GM21717 (cell line): ENCODE measurements around the gene RIMKLA.
A peak's percentile ranks its signal among the peaks of the same experiment; 100 is the strongest.

Experiments used
- ATAC-seq: cut with Tn5 transposase; IDR thresholded peaks from one replicate; pipeline ENCODE4 v1.9.1; 2021; ENCODE audit warnings: mild to moderate bottlenecking, moderate library complexity; ENCODE audit not compliant: unreplicated experiment

The RIMKLA gene, protein sequence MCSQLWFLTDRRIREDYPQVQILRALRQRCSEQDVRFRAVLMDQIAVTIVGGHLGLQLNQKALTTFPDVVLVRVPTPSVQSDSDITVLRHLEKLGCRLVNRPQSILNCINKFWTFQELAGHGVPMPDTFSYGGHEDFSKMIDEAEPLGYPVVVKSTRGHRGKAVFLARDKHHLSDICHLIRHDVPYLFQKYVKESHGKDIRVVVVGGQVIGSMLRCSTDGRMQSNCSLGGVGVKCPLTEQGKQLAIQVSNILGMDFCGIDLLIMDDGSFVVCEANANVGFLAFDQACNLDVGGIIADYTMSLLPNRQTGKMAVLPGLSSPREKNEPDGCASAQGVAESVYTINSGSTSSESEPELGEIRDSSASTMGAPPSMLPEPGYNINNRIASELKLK

DNA sequence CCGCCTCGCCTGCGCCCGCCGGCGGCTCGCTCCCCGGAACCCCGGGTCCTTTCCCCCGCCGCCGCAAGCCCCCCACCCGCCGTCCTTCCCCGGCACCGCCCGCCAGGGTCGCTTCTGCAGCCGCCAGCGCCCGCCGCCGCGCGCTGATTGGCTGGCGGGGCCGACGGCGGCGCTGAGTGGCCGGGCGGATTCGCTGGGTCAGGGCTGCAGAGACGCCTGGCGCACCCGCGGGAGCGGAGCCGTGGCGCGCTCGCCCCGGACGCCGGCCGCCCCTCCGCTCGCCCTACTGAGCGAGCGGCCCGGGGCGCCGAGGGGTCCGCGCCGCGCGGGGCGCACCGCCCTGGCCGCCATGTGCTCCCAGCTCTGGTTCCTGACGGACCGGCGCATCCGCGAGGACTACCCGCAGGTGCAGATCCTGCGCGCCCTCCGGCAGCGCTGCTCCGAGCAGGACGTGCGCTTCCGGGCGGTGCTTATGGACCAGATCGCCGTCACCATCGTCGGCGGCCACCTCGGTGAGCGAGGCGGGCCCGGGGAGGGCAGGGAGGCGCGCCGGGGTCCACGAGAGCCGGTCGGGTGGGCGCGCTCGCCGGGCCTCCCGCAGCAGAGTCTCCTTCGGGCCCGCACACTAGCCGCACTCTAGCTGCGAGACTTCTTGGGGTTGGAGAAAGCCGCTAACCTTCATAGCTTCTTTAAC lies at the start of gene RIMKLA:
Gene RIMKLA, plus strand, starts transcription at position 207 of the 694 bp plus-strand sequence. Its CDS starts 143 bp downstream, at position 350.
- ATAC-seq = peak; percentile 91

DNA sequence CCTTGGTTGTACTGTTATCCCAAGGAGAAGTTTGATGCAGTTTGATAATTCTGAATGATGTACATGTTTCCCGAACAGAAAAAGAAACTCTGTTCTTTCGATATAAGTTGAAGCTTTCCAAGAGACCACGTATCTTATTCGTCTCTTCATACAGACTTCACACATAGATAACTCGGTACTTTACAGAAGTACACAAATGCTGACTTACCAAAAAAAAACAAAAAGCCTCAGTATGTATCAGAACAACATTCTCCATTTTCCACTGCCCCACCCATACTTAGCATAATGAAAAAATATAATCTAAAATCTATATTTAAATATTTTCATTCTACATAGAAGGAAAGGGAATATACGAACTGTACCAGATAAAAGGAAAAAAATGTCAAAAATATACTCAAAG lies 47.7 kb upstream of the RIMKLA start:
- no peak for ATAC-seq

DNA sequence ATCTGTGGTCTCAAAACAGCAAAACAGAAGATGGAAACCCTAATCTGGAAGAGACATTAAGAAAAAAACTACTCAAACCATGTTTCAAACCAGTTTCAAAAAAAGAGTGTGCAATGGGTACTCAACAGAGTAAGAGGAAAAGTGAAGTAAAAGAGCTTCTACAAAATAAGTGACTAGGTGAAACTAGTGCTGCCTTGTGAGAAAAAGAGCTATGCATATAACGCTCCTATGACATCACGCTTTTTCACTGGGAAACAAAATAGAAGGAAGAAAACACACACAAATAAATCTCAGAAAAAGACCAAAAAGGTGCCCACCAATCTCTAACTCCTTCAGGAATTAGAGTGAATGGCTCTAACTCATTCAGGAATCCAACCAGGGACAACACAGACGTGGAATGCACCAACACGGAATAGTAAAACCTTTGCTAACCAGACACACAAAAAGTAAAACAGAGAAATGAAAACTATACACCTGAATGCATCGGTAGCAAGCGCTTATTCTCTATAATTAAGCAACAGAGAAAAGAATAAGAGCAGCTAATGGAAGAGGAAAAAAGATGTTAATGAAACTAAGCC lies 46.8 kb upstream of the RIMKLA start:
- no peak for ATAC-seq

DNA sequence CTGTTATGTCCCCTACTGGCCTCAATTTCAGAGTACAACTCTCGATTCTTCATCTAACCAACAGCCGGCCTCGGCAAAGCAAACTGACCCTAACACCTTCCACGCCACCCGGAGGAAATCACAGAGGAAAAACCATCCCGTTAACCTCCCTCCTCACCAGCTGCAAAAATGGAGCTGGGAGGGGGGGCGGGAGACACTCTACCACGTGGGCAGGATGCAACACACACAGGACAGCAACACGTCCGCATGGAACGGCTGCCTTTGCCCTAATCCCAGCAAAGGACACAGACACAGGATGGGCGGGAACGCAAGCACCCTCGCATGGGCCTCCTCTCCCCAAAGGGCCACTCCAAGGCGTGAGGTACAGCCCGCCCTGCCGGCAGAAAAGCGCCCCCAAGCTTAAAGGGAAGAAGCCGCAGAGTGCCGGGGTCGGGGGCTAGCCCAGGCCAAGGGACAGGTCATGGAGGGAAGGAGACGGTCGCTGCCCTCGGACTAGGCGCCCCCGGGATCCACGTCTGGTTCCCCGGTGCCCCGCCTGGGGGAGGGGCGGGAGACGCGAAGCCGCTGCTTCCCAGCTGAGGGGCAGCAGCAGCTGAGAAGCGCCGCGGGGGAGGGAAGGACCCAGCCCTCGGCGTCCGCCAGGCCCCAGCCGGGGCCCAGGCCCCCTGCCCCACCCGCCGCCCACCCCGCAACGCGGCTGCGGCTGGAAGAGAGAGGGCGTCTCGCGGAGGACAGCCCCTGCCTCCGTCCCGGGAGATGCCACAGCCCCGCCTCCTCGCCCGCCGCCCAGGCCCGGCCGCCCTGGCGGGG lies 46.1 kb upstream of the RIMKLA start:
- ATAC-seq = peak; percentile 41

DNA sequence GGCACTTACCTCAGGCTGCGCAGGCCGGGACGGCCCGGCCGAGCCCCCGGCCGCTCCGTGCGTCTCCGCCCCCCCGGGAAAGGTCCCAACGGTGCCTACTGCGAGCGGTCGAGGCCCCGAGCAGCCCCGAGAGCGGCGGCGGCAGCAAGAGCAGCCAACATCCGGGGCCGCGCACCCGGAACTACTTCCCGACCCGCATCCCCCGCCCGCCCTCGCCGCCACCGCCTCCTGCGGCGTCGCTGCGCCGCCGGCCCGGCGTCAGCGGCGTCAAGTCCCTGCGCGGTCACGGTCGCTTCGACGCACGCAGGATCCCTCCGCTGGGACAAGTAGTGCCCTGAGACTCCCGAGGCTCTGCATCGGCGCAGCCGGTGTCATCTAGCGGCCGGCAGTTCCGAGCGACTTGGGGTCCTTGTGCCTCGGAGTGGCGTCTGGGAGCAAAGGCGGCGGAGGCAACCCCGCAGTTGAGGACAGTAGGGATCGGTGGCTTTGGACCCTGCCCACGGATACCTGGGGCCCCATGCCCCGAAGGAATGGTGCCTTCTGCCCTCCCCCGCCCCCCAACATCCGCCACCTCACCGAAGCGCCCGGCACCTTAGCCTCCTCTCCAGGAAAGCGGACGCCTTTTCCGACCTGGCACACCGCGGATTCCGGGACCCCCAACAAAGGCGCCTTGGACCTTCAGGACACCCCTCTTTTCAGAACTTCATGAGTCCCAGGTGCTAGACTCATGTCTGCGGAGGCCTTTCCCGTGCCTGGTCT lies 45.4 kb upstream of the RIMKLA start, which contains the start of gene FOXJ3:
Gene FOXJ3, minus strand, starts transcription at position 186 of the 759 bp plus-strand sequence. CDS start 24,142 bp downstream, outside the sequence.
- ATAC-seq = peak; percentile 67

DNA sequence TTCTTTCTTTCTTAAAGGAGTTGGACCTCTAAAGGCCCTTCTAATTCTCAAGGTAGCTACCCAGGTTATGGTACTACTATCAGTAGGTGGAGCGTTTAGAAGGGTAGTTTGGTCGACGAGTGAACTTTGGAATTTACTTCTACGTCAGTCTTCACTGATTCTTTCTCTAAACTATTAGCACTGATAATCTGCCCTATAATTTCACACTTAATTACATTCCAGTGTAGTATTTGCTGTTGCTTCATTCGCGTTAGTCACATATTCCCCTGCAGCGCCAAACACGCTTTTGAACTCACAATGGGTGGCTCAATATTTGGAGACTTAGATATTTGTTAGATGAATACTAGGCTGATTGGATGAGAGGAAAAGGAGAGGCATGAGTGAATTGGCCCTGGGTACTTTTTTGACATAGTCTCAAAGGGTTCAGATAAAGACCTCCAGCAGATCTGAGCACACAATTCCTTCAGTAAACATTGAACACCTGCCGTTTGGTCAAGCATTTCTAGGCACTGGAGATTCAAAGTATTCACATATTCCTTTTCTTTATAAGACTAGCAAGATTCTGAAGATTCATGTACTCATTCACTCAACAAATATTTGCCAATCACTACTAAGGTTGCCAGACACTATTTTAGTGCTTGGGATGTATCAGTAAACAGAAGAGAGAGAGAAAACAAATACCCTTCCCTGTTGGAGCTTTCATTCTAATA lies 44.6 kb upstream of the RIMKLA start:
- no peak for ATAC-seq

DNA sequence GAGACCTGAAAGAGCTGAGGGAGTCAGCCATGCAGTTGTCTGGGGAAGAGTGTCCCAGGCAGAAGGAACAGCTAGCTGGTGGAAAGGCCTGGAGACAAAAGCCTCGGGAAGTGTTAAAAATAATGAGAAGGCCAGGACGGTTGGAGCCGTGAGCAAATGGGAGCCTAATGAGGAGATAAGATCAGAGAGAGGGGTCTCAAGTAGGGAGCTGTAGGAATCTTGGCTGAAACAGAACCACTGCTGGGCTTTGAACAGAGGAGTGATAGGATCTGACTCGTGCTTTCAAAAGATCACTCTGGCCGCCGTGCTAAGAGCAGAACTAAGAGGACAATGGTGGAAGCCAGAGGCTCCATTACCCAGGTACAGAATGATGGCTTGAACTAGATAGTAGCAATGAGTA lies 43.6 kb upstream of the RIMKLA start:
- no peak for ATAC-seq

DNA sequence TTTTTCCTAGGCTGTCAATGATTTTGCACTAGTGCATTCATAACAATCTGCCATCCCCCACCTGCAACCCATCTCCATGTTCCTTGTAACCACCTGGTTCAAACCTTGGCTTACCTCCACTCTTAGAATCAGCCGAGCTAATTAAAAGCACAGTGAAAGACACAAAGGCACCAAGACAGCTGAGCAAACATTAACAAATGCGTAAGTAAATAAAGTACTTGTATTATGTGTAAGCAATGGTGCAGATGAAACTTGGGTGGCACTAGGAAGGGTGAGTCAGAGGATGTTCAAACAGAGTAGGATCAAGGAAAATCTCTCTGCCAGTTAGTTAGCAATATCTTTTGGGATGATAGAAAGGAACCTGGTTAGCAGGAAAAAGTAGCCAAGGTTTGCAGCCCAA lies 40.5 kb upstream of the RIMKLA start:
- ATAC-seq = no peak

DNA sequence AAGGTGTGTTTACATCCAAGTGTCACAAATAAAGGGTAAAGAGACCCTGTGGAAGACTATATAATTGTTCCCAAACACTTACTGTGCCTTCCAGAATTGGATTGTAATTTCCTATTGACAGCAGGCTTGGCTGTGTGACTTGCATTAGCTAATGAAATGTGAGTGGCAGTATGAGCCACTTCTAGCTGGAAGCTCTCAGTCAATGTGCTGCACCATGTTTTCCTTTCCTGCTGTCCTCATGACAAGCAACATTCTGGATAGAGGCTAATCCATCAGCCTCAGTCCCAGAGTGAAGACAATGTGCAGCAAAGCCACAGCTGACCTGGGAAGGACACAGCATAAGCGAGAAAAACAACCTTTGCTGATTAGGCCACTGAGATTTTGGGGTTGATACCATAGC lies 39.7 kb upstream of the RIMKLA start:
- no peak for ATAC-seq

DNA sequence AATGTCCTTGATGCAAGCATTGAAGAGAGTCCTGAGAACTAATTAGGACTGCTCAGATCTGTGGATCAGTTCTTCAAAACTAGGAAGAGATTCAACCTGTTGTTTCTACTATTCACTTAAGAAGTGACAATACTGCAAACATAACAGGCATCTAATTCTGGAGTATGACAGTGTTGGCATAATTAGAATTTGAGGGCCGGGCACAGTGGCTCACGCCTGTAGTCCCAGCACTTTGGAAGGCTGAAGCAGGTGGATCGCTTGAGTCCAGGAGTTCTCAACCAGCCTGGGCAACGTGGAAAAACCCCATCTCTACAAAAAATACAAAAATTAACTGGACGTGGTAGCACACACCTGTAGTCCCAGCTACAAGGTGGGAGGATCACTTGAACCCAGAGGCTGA lies 37.5 kb upstream of the RIMKLA start:
- ATAC-seq = no peak

DNA sequence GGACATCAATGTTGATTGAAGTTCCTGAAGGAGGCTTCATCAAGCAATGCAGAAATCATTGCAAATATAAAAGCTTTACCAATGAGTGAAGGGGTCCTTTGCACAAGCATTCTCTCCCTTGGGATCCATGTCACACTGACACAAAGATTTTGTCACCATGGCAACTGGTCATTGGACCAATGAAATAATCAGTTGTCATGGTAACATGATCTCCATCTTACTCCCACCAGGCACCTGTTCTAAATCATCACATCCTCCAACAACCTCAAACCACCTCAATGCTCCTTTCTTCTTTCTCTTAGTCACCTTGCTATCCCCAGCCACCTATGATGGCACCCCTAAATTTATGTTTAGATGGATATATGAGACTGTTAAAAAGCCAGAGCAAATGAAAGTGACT lies 32.1 kb upstream of the RIMKLA start:
- ATAC-seq = no peak

DNA sequence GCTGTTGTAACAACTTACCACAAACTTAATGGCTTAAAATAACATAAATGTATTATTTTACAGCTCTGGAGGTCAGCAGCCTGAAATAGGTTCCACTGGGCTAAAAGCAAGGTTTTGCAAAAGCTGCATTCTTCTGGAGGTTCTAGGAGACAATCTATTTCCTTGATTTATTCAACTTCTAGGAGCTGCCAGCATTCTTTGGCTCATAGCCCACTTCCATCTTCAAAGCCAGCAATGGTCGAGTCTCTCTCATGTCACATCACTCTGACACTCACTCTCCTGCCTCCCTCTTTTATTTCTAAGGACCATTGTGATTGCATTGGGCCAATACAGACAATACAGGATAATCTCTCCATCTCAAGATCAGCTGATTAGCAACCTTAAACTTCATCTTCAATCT lies 30.5 kb upstream of the RIMKLA start:
- ATAC-seq = no peak

DNA sequence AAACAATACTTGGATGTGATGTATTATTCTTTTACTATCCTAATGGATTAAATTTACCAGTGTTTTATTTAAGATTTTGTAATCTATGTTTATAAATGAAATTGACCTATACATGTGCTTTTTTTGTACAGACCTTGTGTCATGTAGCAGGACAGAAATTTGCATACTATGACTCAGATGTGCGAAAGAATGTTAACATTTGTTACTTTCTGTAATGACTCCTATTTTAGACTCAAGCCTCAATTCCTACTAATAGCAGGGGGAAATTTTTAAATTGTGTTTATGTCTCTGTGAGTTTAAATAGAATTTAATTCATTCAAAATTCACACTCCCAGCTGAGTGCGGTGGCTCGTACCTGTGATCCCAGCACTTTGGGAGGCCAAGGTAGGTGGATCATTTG lies 21.8 kb upstream of the RIMKLA start:
- ATAC-seq = no peak

DNA sequence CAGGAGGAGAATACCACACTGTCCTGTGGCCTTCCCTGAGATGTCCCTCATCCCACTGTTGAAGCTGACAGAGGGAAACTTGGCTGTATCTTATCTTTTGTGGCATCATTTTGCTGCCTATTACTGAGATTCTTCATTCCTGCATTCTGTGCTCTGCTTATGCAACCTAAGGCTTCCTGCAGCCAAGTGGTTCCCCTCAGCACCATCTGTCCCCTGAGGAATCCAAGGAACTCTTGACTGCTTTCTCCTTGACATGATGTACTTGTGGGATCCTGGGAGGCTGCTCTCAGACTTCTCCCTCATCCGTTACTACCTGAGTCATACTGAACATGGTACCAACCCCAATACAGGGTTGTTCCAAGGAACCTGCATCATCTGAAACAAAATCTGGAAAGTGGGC lies 21.1 kb upstream of the RIMKLA start:
- ATAC-seq = no peak

DNA sequence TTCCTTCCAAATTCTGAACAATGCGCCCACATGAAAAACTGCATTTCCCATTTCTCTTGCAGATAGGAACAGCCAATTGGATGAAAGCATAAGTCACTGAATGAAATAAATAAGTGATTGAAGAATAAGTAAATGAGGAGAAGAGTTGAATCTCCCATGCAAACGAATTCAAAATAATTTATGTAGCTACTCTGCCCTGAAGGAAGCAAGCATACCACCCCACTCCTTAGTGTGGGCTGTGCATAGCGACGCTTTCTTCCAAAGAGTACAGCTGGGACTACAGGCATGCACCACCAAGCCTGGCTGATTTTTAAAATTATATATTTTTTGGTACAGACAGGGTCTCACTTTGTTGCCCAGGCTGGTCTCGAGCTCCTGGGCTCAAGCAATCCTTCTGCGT lies 16.5 kb upstream of the RIMKLA start:
- no peak for ATAC-seq

DNA sequence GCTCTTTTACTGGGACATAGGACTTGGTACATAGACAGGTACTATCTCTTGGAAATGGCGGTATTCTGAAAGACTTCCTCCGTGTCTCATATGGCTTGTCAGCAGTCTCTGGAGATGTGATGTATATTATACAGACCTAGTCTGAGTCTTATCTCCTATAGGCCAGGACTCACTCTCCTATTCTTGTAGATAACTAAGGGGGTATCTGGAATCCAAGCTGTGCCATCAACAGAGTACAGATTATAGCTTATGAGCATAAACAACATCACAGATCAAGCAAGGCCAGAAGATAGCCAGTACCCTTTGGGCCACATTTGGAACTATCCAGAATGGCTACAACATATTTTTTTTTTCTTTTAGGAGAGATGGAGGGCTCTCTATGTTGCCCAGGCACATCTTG lies 16.1 kb upstream of the RIMKLA start:
- ATAC-seq = no peak

DNA sequence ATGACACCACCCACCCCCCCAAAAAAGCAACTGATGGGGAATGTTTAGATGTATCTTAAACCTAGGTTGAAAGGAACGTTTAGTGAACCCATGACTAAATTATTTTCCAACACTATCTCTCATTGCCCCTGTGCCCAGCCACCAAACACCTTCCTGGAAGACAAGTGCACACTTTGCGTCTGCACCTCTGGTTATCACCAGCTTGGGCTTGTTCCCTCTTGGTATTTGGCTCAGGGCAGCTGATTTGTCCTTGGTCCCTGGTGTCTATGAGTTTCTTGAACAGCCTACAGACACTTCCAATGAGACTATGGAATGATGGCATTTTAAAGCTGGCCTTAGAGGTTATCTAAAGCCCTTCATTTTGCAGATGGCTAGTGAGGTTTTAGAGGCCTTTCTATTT lies 15.5 kb upstream of the RIMKLA start:
- ATAC-seq = no peak

DNA sequence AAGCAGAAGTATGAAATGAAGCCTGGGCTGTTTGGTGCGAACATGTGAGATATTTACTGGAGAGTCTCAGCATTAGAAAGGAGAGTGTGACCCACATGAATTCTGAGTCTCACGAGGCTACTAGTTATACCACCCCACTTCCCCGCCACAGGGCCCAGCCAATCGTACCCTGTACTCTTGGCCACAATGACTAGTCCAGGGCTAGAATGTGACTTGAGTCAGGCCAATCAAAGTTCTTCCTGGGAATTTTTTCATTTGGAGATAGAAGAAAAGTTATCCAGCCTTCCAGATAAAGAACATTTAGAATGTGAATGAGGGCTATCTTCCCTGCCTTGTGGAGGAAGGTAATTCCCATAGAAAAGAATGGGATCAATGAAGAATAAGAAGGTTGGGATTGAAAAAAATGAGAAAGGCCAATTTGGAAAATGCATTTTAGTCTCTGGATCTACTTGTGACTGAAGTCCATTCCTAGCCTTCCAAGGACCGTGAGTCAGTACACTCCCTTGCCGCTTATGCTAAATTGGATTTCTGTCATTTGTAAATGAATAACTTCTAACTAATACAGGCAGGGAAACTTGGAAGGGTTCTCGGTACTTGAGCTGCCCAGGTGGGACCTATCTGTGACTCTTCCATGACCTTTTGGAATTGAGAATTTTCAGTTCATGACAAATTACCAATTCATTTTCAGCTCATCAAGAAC lies 12.3 kb upstream of the RIMKLA start:
- no peak for ATAC-seq

DNA sequence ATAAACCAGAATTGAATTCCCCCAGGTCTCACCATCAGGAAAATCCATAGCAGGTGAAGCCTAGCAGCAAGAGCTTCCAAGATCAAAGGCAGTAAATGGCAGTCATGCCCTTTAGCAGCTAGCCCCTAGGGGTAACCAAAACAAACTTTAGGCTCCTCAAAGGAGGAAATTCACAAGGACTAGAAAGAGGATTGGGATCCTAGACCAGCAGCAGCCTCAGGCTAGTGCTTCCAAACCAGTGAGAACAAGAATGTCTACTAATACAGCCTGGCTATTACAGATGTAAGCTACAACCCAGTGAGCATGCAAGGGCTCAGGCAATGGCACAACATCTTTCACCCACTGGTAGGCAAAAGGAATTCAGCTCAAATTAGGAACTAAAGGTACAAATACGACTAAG lies 11.1 kb upstream of the RIMKLA start:
- no peak for ATAC-seq
